ENCODE results near the gene PLPPR3.
A peak's percentile ranks its signal among the peaks of the same experiment; 100 is the strongest.
"Not testable (repeated sequence)": the region's sequence is repeated elsewhere in the genome, so short reads cannot be mapped to it uniquely, and the experiment has no call there.

Gene PLPPR3

GRCh38 chr19:821825-822503 is at the start of gene PLPPR3:
Gene PLPPR3 (minus strand): TSS chr19:821955. CDS start chr19:821559, 396 bp downstream.
- DNase-seq: no peak

GRCh38 chr19:870963-871401 is 49.2 kb upstream of the PLPPR3 start:
- no peak for DNase-seq

- no peak for DNase-seq
Measured at GRCh38 chr19:870314-870713, 48.6 kb upstream of the PLPPR3 start.

- no peak for DNase-seq
Measured at GRCh38 chr19:869245-870177, 47.8 kb upstream of the PLPPR3 start.

- no peak for DNase-seq
Measured at GRCh38 chr19:868458-869244, 46.9 kb upstream of the PLPPR3 start.

GRCh38 chr19:867855-868457 is 46.2 kb upstream of the PLPPR3 start:
- no peak for DNase-seq

GRCh38 chr19:867301-867793 is 45.6 kb upstream of the PLPPR3 start:
- no peak for DNase-seq

- no peak for DNase-seq
Measured at GRCh38 chr19:866769-867300, 45.1 kb upstream of the PLPPR3 start.

GRCh38 chr19:863315-863620 is 41.5 kb upstream of the PLPPR3 start:
- no peak for DNase-seq

GRCh38 chr19:862581-863314 is 41.0 kb upstream of the PLPPR3 start:
- no peak for DNase-seq

- DNase-seq: peak; percentile 8
Measured at GRCh38 chr19:861756-862580, 40.2 kb upstream of the PLPPR3 start.

GRCh38 chr19:861141-861755 is 39.5 kb upstream of the PLPPR3 start:
- DNase-seq: no peak

GRCh38 chr19:858868-859843 is 37.4 kb upstream of the PLPPR3 start, which contains the start of gene CFD:
Gene CFD (plus strand): TSS chr19:859664. CDS start chr19:859690, 26 bp downstream.
- DNase-seq: no peak

GRCh38 chr19:858284-858683 is 36.5 kb upstream of the PLPPR3 start:
- no peak for DNase-seq

- no peak for DNase-seq
Measured at GRCh38 chr19:855566-856120, 33.9 kb upstream of the PLPPR3 start.

GRCh38 chr19:855142-855541 is 33.4 kb upstream of the PLPPR3 start:
- no peak for DNase-seq

- no peak for DNase-seq
Measured at GRCh38 chr19:854549-854948, 32.8 kb upstream of the PLPPR3 start.

- DNase-seq: not testable (repeated sequence)
Measured at GRCh38 chr19:853614-854220, 32.0 kb upstream of the PLPPR3 start.
